Measurements from ENCODE around the gene ZRANB3. TPM values are rescaled to one million over a fixed set of nuclear protein-coding genes. Genes with fewer than 3 reads are reported as not detected.
A peak's percentile ranks its signal among the peaks of the same experiment; 100 is the strongest.

Gene ZRANB3
- total and polyA plus RNA-seq, 2 donors (not counting 3 experiments of a cell fraction or from before 2014, with no cell fraction given), result 2.2 to 6.0 TPM

- Histone ChIP-seq H3K27me3 (ENCODE audit: control insufficient read depth in 2 of 2, insufficient read depth in 2 of 2, low read length in 2 of 2) (no peaks in the 10 kb centered on the region), H3K4me1 (ENCODE audit: control insufficient read depth, extremely low read depth, insufficient read depth, low read length) (no peaks in the 10 kb centered on the region), H3K27ac (ENCODE audit: insufficient read depth, low read depth, low read length) (no peak overlapping the region), H4K20me1 (replicated peaks; ENCODE audit: control insufficient read depth, extremely low read depth, insufficient read depth, low read length) (no peaks in the 10 kb centered on the region), H3K9me3 (replicated peaks; ENCODE audit: control insufficient read depth, insufficient read depth, low read length) (no peaks in the 10 kb centered on the region), H3K4me2 (ENCODE audit: insufficient read depth, low read length) (no peak overlapping the region), H2AFZ (ENCODE audit: low read depth, low read length) (no peak overlapping the region), H3K9ac (replicated peaks; ENCODE audit: extremely low read depth, insufficient read depth, low read length) (no peak overlapping the region), H3K36me3 (ENCODE audit: control insufficient read depth in 2 of 2, extremely low read depth in 1 of 2, insufficient read depth in 2 of 2, low read length in 2 of 2) (no peaks in the 10 kb centered on the region), H3K4me3 (replicated peaks in 1 of 3; ENCODE audit: insufficient read depth in 1 of 3, low read depth in 1 of 3, low read length in 3 of 3) (no peak overlapping the region), H3K9me1 (replicated peaks; ENCODE audit: control insufficient read depth, extremely low read depth, insufficient read depth, low read length) (no peaks in the 10 kb centered on the region), H3K79me2 (ENCODE audit: control insufficient read depth, insufficient read depth, low read length) (no peaks in the 10 kb centered on the region)
- POLR2A ChIA-PET, result no interaction called here
- DNase-seq (ENCODE audit: low read depth, low spot score) (no peak), FAIRE-seq (no peak)
- no TSS peak for BruUV-seq (replicated peaks)
- CTCF ChIA-PET, result interaction anchor here (1.7 to 2.1 kb wide), 2 partner anchors 9 to 139 kb away, joined by 5 read pairs; no protein-coding TSS in a partner anchor
- TF ChIP-seq EZH2 (IDR thresholded peaks at IDR 0.05; ENCODE audit: borderline replicate concordance, low read depth, low read length, severe bottlenecking) (no peak), JUN (IDR thresholded peaks at IDR 0.05; ENCODE audit: borderline replicate concordance, insufficient read depth, insufficient read length, low read depth) (no peak)
- dilution Hi-C loops (cut with MboI; ENCODE audit: extremely low pct_ligation_motif_present, low sequenced_read_pairs) (no loop called here), intact Hi-C loops (cut with micrococcal nuclease) (no loop called here)
Measured at GRCh38 chr2:135570884-135571283, 39.9 kb upstream of the ZRANB3 start.

- Histone ChIP-seq H3K27me3 (ENCODE audit: control insufficient read depth in 2 of 2, insufficient read depth in 2 of 2, low read length in 2 of 2) (no peaks in the 10 kb centered on the region), H3K9ac (replicated peaks; ENCODE audit: extremely low read depth, insufficient read depth, low read length) (no peak overlapping the region), H3K9me3 (replicated peaks; ENCODE audit: control insufficient read depth, insufficient read depth, low read length) (no peaks in the 10 kb centered on the region), H3K36me3 (ENCODE audit: control insufficient read depth in 2 of 2, extremely low read depth in 1 of 2, insufficient read depth in 2 of 2, low read length in 2 of 2) (no peaks in the 10 kb centered on the region), H3K4me3 (replicated peaks in 1 of 3; ENCODE audit: insufficient read depth in 1 of 3, low read depth in 1 of 3, low read length in 3 of 3) (no peak overlapping the region), H3K4me1 (ENCODE audit: control insufficient read depth, extremely low read depth, insufficient read depth, low read length) (no peaks in the 10 kb centered on the region), H4K20me1 (replicated peaks; ENCODE audit: control insufficient read depth, extremely low read depth, insufficient read depth, low read length) (no peaks in the 10 kb centered on the region), H3K27ac (ENCODE audit: insufficient read depth, low read depth, low read length) (no peak overlapping the region), H3K4me2 (ENCODE audit: insufficient read depth, low read length) (no peak overlapping the region), H3K9me1 (replicated peaks; ENCODE audit: control insufficient read depth, extremely low read depth, insufficient read depth, low read length) (no peaks in the 10 kb centered on the region), H3K79me2 (ENCODE audit: control insufficient read depth, insufficient read depth, low read length) (peaks cover 19% of the 10 kb centered on the region), H2AFZ (ENCODE audit: low read depth, low read length) (no peak overlapping the region)
- dilution Hi-C loops (cut with MboI; ENCODE audit: extremely low pct_ligation_motif_present, low sequenced_read_pairs) (no loop called here), intact Hi-C loops (cut with micrococcal nuclease) (no loop called here)
- DNase-seq (ENCODE audit: low read depth, low spot score) (peak; percentile 23), FAIRE-seq (no peak)
- ChIA-PET CTCF (no interaction called here), POLR2A (no interaction called here)
- peak; percentile 21 for TF ChIP-seq FOS (IDR thresholded peaks at IDR 0.05; ENCODE audit: borderline replicate concordance, insufficient read depth, low read length)
- TF ChIP-seq POLR2A (IDR thresholded peaks at IDR 0.05; ENCODE audit: low read depth, low read length), result no peak
- no TSS peak for BruUV-seq (replicated peaks)
Measured at GRCh38 chr2:135563793-135564192, 32.8 kb upstream of the ZRANB3 start.

Measured in endothelial cell of umbilical vein (primary cell).